T-helper 1 cell (primary cell): ENCODE results near the gene ADGRF4.
"Not testable (repeated sequence)": the region's sequence is repeated elsewhere in the genome, so short reads cannot be mapped to it uniquely, and the experiment has no call there.

Source experiments
- DNase-seq, 5 donors: peaks; one replicate each; pipeline ENCODE4 v3.0.0-alpha.2; 2012 to 2020

The ADGRF4 gene

GRCh38 chr6:47740714-47741113, 42.3 kb downstream of the ADGRF4 start:
- DNase-seq = no peak

- no peak for DNase-seq
Measured at GRCh38 chr6:47741807-47742206, 43.4 kb downstream of the ADGRF4 start.

DNA sequence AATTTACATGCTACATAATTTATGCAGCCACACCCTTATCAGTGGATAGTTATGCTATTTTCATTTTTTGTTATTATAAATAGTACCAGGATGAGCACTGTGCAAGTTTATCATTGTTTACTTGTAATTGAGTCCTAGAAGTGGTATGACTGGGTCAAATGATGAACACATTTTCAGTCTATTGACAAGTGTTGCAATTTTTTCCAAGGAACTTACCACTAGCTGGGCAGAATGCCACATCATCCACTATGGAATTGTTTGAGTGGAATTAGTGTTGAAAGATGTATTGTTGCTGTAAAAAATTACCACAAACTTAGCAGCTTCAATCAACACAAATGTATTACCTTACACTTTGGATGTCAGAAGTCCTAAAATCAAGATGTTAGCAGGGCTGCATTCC, 45.4 kb downstream of the ADGRF4 start:
- DNase-seq = no peak

DNA sequence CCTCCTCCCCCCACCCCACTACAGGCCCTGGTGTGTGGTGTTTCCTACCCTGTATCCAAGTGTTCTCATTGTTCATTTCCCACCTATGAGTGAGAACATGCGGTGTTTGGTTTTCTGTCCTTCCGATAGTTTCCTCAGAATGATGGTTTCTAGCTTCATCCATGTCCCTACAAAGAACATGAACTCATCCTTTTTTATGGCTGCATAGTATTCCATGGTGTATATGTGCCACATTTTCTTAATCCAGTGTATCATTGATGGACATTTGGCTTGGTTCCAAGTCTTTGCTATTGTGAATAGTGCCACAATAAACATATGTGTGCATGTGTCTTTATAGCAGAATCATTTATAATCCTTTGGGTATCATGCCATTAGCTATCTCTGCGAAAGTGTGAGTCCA, 46.9 kb downstream of the ADGRF4 start:
- not testable (repeated sequence) for DNase-seq

DNA sequence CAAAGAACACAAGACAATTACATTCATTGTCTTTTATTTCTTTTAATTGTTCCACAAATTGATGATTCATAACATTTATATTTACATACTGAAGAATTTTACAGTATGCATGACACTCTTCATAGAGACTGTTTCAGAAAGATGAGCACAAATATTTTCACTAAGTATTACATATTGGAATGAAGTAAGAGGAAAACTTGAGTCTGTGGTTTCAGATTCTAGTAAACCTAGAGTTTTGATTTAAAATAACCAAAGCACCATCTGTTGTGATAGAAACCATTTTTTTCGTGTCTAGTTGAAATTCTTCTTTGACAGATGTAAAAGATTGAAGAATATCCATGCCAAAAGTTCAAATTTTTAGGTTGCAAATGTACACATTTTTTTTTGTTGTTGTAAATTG, 51.4 kb downstream of the ADGRF4 start:
- DNase-seq = no peak

GRCh38 chr6:47752801-47753200, 54.4 kb downstream of the ADGRF4 start:
- no peak for DNase-seq

DNA sequence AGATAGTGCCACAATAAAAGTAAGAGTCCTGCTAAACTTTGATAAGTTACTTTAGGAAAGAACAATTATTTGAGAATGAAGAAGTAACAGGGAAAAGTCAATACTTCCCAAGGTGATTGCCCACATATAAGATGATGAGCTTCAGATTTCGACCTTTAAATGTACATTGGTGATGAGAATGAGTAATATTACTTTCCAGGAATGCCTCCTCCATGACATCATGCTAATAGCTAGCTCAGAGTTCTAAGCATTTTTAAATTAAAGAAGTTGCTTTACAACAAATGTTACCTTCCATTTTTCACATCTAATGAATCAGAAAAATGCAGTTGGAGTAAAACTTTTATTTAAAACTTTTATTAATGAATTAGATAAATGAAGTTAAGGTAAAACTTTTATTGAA, 61.0 kb downstream of the ADGRF4 start:
- no peak for DNase-seq

DNA sequence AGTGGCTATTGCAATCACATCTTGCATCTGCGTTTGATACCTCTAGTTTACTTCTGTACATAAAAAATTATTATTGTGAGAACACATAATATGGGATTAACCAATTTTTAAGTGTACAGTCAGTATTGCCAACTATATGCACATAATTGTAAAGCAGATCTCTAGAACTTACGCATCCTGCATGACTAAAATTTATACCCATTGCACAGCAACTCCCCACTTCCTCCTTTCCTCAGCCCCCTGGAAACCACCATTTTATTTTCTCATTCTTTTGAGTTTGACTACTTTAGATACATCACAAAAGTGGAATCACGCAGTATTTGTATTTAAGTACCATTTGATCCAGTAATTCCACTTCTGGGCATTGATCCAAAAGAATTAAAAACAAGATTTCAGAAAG, 64.1 kb downstream of the ADGRF4 start:
- no peak for DNase-seq

- no peak for DNase-seq
Measured at GRCh38 chr6:47766445-47766844, 68.1 kb downstream of the ADGRF4 start.

DNA sequence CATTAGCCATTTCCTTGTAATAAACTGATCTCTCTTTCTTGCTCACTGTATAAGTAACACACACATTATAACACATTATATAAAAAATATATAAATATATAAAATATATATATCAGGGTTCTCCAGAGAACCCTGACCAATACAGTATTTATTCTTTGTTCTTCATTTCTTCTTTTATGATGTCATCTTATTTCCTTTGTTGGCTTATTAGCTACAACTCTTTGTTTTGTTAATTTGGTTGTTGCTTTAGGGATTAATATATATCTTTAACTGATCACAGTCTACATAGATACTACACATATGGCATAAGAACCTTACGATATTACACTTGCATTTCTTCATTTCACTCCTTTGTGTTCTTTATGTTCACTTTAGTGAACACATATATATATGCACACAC, 68.7 kb downstream of the ADGRF4 start:
- DNase-seq = no peak

- DNase-seq = no peak
Measured at GRCh38 chr6:47769982-47770381, 71.6 kb downstream of the ADGRF4 start.
